Measurements from ENCODE around the gene COMMD1. TPM values are rescaled to one million over a fixed set of nuclear protein-coding genes. Genes with fewer than 3 reads are reported as not detected.
"Not testable (repeated sequence)": the region's sequence is repeated elsewhere in the genome, so short reads cannot be mapped to it uniquely, and the experiment has no call there.

Gene COMMD1
- polyA plus RNA-seq (2013, experiment 1 of 2) = 34.0 TPM
- 30.6 TPM for polyA plus RNA-seq (2013, experiment 2 of 2)

GRCh38 chr2:61905372-61906185 is at the start of gene COMMD1:
Gene COMMD1, plus strand, starts transcription at chr2:61905674. Its CDS starts 5 bp downstream, at chr2:61905679.
- no peaks in the 10 kb centered on the region; the same call in 1 of the 2 replicates for H3K4me1 ChIP-seq (ENCODE audit: insufficient read depth, low read length)
- H3K36me3 ChIP-seq (ENCODE audit: insufficient read depth, low read length) = no peaks in the 10 kb centered on the region
- no peak within 1 kb of the TSS for H3K27ac ChIP-seq (ENCODE audit: low read depth, low read length)
- peak within 1 kb of the TSS; percentile 85 for H3K9ac ChIP-seq (ENCODE audit: low read depth, low read length)
- no peaks in the 10 kb centered on the region for H3K9me3 ChIP-seq (ENCODE audit: insufficient read depth, low read depth, low read length)
- peak within 1 kb of the TSS; percentile 87 for H3K4me3 ChIP-seq (ENCODE audit: low read length)
- no peaks in the 10 kb centered on the region for H3K27me3 ChIP-seq (ENCODE audit: insufficient read depth, low read length)
- WGBS = 1% methylated on average over 33 of the region's 33 CpGs

- 81% methylated on average over 3 of the region's 3 CpGs for WGBS
- H3K4me1 ChIP-seq (ENCODE audit: insufficient read depth, low read length) = no peaks in the 10 kb centered on the region
These were observed 48.2 kb upstream of the COMMD1 start for GRCh38 chr2:61857224-61857623.

GRCh38 chr2:61862085-61862484 is 43.4 kb upstream of the COMMD1 start:
- Histone ChIP-seq H3K9me3 (ENCODE audit: insufficient read depth, low read depth, low read length) (no peaks in the 10 kb centered on the region), H3K4me1 (ENCODE audit: insufficient read depth, low read length) (no peaks in the 10 kb centered on the region), H3K27me3 (ENCODE audit: insufficient read depth, low read length) (no peaks in the 10 kb centered on the region), H3K4me3 (ENCODE audit: low read length) (no peak overlapping the region), H3K36me3 (ENCODE audit: insufficient read depth, low read length) (peaks cover 21% of the 10 kb centered on the region), H3K9ac (ENCODE audit: low read depth, low read length) (no peak overlapping the region), H3K27ac (ENCODE audit: low read depth, low read length) (no peak overlapping the region)
- WGBS = 96% methylated on average over 5 of the region's 5 CpGs

More at GRCh38 chr2:61857224-61857623, 48.2 kb upstream of the COMMD1 start:
- Histone ChIP-seq H3K9ac (ENCODE audit: low read depth, low read length) (no peak overlapping the region), H3K27ac (ENCODE audit: low read depth, low read length) (no peak overlapping the region), H3K9me3 (ENCODE audit: insufficient read depth, low read depth, low read length) (no peaks in the 10 kb centered on the region), H3K27me3 (ENCODE audit: insufficient read depth, low read length) (no peaks in the 10 kb centered on the region), H3K36me3 (ENCODE audit: insufficient read depth, low read length) (no peaks in the 10 kb centered on the region), H3K4me3 (ENCODE audit: low read length) (no peak overlapping the region)

- H3K9ac ChIP-seq (ENCODE audit: low read depth, low read length); H3K9me3 ChIP-seq (ENCODE audit: insufficient read depth, low read depth, low read length); H3K4me1 ChIP-seq (ENCODE audit: insufficient read depth, low read length); H3K27ac ChIP-seq (ENCODE audit: low read depth, low read length); H3K4me3 ChIP-seq (ENCODE audit: low read length); H3K27me3 ChIP-seq (ENCODE audit: insufficient read depth, low read length): not testable (repeated sequence)
- 96% methylated on average over 14 of the region's 14 CpGs for WGBS
- peaks cover 63% of the 10 kb centered on the region for H3K36me3 ChIP-seq (ENCODE audit: insufficient read depth, low read length)
These were observed 38.9 kb upstream of the COMMD1 start for GRCh38 chr2:61866482-61867089.

- no peak overlapping the region for H3K4me3 ChIP-seq (ENCODE audit: low read length)
- H3K9me3 ChIP-seq (ENCODE audit: insufficient read depth, low read depth, low read length) = no peaks in the 10 kb centered on the region
- H3K4me1 ChIP-seq (ENCODE audit: insufficient read depth, low read length) = no peaks in the 10 kb centered on the region
- WGBS = 100% methylated on average over 1 of the region's 1 CpG
- no peaks in the 10 kb centered on the region for H3K27me3 ChIP-seq (ENCODE audit: insufficient read depth, low read length)
- no peak overlapping the region for H3K27ac ChIP-seq (ENCODE audit: low read depth, low read length)
- H3K36me3 ChIP-seq (ENCODE audit: insufficient read depth, low read length) = peaks cover 99% of the 10 kb centered on the region
- H3K9ac ChIP-seq (ENCODE audit: low read depth, low read length) = no peak overlapping the region
These were observed 29.1 kb upstream of the COMMD1 start for GRCh38 chr2:61876400-61876799.

GRCh38 chr2:61877571-61878245 is 27.8 kb upstream of the COMMD1 start:
- no peaks in the 10 kb centered on the region for H3K4me1 ChIP-seq (ENCODE audit: insufficient read depth, low read length)
- 96% methylated on average over 4 of the region's 4 CpGs for WGBS
- no peak overlapping the region for H3K9ac ChIP-seq (ENCODE audit: low read depth, low read length)
- H3K27me3 ChIP-seq (ENCODE audit: insufficient read depth, low read length) = no peaks in the 10 kb centered on the region
- H3K36me3 ChIP-seq (ENCODE audit: insufficient read depth, low read length) = peaks cover 99% of the 10 kb centered on the region
- H3K27ac ChIP-seq (ENCODE audit: low read depth, low read length) = no peak overlapping the region
- H3K4me3 ChIP-seq (ENCODE audit: low read length) = no peak overlapping the region
- no peaks in the 10 kb centered on the region for H3K9me3 ChIP-seq (ENCODE audit: insufficient read depth, low read depth, low read length)

- peaks cover 100% of the 10 kb centered on the region for H3K36me3 ChIP-seq (ENCODE audit: insufficient read depth, low read length)
- 98% methylated on average over 3 of the region's 3 CpGs for WGBS
- no peak overlapping the region for H3K27ac ChIP-seq (ENCODE audit: low read depth, low read length)
- no peaks in the 10 kb centered on the region for H3K27me3 ChIP-seq (ENCODE audit: insufficient read depth, low read length)
- H3K4me1 ChIP-seq (ENCODE audit: insufficient read depth, low read length) = no peaks in the 10 kb centered on the region
- H3K9ac ChIP-seq (ENCODE audit: low read depth, low read length) = no peak overlapping the region
- H3K4me3 ChIP-seq (ENCODE audit: low read length) = no peak overlapping the region
- H3K9me3 ChIP-seq (ENCODE audit: insufficient read depth, low read depth, low read length) = no peaks in the 10 kb centered on the region
These were observed 26.7 kb upstream of the COMMD1 start for GRCh38 chr2:61878761-61879160.

GRCh38 chr2:61879351-61879750 is 26.1 kb upstream of the COMMD1 start:
- H3K27me3 ChIP-seq (ENCODE audit: insufficient read depth, low read length); H3K4me1 ChIP-seq (ENCODE audit: insufficient read depth, low read length); H3K9me3 ChIP-seq (ENCODE audit: insufficient read depth, low read depth, low read length); H3K9ac ChIP-seq (ENCODE audit: low read depth, low read length); H3K4me3 ChIP-seq (ENCODE audit: low read length); H3K27ac ChIP-seq (ENCODE audit: low read depth, low read length): not testable (repeated sequence)
- WGBS = 100% methylated on average over 2 of the region's 4 CpGs
- H3K36me3 ChIP-seq (ENCODE audit: insufficient read depth, low read length) = peaks cover 99% of the 10 kb centered on the region

GRCh38 chr2:61882850-61883249 is 22.6 kb upstream of the COMMD1 start:
- WGBS = 97% methylated on average over 5 of the region's 5 CpGs
- no peak overlapping the region for H3K9ac ChIP-seq (ENCODE audit: low read depth, low read length)
- no peak overlapping the region for H3K27ac ChIP-seq (ENCODE audit: low read depth, low read length)
- no peaks in the 10 kb centered on the region for H3K9me3 ChIP-seq (ENCODE audit: insufficient read depth, low read depth, low read length)
- peaks cover 85% of the 10 kb centered on the region for H3K36me3 ChIP-seq (ENCODE audit: insufficient read depth, low read length)
- no peaks in the 10 kb centered on the region for H3K4me1 ChIP-seq (ENCODE audit: insufficient read depth, low read length)
- H3K4me3 ChIP-seq (ENCODE audit: low read length) = no peak overlapping the region
- no peaks in the 10 kb centered on the region for H3K27me3 ChIP-seq (ENCODE audit: insufficient read depth, low read length)

GRCh38 chr2:61885896-61886603 is 19.4 kb upstream of the COMMD1 start:
- peaks cover 53% of the 10 kb centered on the region for H3K36me3 ChIP-seq (ENCODE audit: insufficient read depth, low read length)
- H3K4me1 ChIP-seq (ENCODE audit: insufficient read depth, low read length) = no peaks in the 10 kb centered on the region
- H3K9me3 ChIP-seq (ENCODE audit: insufficient read depth, low read depth, low read length) = no peaks in the 10 kb centered on the region
- peak overlapping the region; percentile 96 for H3K4me3 ChIP-seq (ENCODE audit: low read length)
- no peak overlapping the region for H3K27ac ChIP-seq (ENCODE audit: low read depth, low read length)
- 0 out of 2 replicates have a peak overlapping the region, but pooled peaks have one; percentile 2 for H3K9ac ChIP-seq (ENCODE audit: low read depth, low read length)
- 89% methylated on average over 18 of the region's 18 CpGs for WGBS
- H3K27me3 ChIP-seq (ENCODE audit: insufficient read depth, low read length) = no peaks in the 10 kb centered on the region
